G401.6 (cell line): ENCODE results near the gene CCDC85C.

Experiments
- FAIRE-seq: peaks from 2 replicates; lab custom pipeline; 2012; peaks lifted over from hg19 to GRCh38; lab: Jason Lieb, UNC

The CCDC85C gene

DNA sequence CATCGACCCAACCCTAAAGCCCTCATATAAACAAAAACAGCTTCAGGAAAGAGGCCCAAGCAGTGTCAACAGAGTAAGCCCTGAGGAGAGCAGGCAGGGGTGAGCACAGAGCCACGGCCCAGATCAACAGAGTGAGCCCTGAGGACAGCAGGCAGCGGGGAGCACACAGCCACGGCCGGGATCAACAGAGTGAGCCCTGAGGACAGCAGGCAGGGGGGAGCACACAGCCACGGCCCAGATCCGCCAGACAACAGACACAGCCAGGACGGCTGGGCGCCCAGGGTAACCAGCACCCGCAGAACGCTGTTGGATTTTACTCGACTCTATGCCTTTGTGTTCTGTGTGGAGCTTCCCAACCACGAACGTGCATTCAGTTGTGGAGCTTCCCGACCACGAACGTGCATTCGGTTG, 15.0 kb downstream of the CCDC85C start:
- no peak for FAIRE-seq

DNA sequence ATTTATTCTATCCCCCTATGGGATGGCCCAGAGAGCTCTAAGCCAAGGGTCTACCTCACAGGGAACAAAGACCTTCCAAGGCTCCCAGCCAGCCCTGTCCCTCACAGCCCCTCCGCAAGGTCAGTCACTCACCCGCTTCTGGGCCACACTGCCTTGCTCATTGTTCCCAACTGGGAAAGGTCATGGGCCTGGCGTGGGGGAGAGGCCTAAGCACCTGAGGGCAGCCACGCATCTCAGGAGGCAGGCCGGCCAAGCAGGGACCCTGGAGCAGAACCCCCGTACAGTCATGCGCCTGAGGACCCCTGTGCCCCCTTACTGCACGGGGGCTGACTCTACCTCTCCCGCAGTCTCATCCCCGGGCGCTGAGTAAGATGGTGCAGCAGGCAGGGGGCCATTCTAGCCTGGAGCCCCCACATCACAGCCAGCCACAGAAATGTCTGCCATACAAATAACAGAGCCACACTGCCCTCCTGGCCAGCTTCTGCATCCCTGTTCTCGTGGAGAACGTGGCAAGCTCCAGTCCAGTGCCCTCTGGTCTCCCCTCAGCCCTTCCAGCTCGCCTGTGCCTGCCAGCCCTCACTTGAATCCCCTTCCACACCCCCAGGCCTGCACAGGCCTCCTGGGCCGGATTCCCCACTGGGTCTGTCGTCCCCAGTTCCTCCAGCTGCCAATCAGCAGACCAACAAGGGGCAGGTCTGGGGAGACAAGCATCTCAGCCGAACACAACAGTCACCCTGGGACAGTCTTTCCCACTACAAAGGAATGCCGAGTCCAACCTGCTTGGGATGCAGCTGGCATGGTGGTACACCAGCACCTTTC, 16.3 kb downstream of the CCDC85C start:
- FAIRE-seq = no peak

DNA sequence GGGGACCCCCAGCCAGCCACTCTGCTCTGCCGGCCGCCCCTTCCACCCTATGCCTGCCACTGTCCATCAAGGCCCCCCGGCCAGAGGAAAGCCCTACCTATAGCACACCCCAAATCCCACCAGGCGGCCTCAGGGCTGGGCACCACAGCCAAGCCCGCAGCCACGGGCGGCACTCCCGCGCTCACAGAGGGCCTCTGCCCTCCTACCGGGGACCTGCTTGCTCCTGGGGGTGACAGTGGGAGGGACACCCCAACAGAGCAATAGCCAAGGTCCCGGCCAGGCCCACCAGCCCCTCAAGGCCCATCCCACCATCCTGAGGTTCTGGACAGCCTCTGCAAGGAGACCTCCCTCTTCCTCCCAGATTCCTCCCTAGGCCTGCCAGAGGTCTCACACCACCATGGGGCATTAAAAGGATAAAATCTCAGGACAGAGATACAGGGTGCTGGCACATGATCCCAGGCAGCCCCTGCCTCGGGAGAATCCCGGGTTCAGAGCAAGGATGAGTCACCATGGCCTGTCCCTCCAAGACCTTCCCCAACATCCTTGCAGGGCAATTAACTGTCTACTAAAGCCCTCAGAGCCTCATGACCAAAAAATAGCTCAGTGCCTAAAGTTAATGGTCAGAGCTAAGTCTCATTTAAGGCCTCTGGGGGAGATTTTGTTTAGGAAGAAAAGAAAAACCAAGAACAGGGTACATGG, 17.1 kb downstream of the CCDC85C start:
- FAIRE-seq = no peak

DNA sequence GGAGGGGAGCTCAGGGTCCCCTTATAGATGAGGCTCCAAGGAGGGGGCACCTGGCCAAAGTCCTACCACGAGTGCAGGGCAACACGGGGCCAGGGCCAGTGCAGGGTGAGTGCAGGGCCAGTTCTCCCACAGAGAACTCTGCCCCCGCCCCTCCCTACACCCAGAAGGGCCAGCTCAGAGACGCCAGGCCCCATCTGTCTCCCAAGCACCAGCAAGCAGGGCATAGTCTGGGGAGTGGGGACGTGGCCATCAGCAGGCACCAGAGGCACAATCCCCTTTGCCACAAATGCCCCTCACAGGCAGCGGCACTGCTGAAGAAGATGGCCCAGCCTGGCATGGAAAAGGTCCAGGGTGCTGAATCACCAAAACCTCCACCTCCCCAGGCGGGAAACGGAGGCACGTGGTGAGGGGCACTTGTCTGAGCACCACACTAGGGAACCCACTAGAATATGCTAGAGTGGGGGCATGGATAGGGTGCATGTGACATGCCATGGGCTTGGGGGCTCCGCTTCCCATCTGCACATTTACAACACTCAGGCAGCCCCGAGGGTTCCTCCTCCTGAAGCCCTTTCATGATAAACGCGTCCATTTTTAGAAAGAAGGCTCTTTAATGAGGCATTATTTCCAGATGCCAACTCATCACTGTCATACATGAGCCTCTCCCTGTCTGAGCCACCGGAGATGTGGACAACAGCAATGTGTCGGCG, 17.8 kb downstream of the CCDC85C start:
- FAIRE-seq = no peak

DNA sequence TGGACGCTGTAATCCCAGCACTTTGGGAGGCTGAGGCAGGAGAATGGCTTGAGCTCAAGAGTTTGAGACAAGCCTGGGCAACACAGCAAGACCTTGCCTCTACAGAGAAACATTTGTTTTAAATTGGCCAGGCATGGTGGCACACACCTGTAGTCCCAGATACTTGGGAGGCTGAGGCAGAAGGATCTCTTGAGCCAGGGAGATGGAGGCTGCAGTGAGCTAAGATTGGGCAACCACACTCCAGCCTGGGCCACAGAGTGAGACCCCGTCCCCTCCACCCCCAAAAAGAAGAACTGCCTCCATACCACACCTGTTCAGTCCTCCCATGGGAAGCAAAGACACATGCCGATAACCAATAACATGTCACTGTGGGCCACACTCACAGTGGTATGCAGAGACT, 19.2 kb downstream of the CCDC85C start:
- FAIRE-seq = no peak

DNA sequence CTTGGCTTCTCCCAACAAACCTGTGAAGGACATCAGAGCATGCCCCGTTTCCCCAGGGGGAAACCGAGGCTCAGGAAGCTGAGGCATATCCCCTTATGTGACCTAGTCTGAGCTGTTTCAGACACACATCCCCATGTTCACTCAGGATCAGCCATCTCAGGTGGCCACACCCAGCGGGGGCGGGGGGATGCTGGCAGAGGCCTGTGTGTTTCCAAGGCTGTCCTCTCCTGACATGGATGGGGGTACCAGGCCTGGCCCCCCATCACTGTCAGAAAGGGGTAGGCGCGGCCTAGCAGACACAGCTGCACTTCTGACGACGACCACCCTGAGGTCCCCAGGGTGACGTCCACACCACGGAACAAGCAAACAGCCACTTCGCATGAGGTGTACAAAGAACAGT, 22.1 kb downstream of the CCDC85C start:
- no peak for FAIRE-seq

DNA sequence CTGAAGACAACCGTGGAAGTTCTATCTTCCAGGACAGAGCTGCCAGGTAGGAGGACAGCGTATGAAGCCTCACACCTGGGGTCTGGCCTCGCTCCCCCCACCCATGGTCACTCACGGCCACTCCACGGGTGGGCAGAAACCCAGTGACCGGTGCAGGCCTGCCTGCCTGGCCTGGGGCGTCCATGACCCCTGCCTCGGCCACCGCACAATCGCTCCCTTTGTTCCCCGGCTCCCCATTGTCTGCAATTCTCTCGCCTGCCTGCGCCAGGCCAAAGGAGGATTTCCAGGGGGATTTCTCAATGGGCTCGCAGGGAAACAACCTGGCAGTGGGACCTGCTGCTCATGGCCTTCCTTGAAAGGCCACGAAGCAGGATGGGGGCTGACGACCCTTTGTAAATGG, 22.6 kb downstream of the CCDC85C start:
- no peak for FAIRE-seq

DNA sequence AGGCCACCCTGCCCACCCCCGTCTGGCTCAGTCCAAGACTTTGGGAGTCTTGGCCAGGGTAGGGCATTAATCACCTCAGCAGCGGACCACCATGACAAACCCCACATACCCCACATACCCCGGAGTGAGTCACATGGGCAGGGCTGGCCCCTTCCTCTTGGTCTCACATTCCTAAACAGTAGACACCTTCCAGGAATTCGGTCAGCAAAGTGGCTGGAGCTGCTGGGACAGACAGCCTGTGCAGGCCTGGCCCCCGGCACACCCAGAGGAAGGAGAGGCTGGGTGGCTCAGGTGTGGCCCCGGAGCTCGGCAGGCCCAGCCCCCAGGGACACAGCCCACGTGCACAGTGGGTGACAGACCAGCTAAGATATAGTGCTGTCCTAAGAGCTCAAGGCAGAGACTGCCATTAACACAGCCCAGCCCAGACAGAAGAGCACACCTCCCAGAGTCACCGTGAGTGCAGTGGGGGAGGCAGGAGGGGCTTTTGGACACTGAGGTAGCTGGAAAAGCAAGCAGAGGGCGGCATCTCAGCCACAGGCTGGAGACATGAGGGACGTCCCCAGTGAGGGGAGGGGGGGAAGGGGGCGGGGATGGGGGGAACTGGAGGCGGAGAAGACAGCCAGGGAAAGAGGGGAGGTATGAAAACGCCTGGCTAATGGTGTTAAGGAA, 24.0 kb downstream of the CCDC85C start:
- no peak for FAIRE-seq

DNA sequence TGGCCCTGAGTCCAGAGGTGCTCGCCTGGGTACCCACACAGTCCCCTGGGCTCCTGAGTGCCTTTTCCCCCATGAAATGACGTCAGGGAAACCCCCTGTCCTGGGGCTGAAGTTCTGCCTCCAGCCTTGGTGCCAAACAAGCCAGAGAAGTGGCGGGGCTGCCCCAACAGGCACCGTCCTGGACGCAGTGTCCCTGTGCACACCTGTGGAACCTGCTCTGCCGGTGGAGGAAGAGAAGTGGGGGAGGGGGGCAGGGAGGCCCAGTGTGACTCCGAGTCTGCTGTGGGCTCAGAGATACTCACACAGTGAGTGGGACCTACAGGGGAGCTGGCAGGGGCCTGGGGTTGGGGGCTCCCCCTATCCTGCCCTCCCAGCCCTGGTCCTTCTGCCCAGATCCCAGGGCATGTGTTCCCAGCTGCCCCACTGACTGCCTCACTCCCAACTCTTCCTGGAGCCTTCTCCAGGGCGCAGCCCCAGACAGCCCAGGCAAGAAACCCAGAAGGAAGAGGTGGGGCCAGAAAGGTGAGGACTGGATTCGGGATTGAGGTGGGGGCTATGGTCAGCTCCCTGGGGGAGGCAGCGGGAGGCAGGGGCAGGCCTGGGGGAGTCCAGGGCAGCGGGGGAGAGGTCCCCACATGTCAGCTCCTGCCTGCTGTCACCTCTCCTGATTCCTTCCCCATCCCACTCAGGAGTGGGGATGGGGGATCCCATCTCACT, 24.7 kb downstream of the CCDC85C start:
- no peak for FAIRE-seq

DNA sequence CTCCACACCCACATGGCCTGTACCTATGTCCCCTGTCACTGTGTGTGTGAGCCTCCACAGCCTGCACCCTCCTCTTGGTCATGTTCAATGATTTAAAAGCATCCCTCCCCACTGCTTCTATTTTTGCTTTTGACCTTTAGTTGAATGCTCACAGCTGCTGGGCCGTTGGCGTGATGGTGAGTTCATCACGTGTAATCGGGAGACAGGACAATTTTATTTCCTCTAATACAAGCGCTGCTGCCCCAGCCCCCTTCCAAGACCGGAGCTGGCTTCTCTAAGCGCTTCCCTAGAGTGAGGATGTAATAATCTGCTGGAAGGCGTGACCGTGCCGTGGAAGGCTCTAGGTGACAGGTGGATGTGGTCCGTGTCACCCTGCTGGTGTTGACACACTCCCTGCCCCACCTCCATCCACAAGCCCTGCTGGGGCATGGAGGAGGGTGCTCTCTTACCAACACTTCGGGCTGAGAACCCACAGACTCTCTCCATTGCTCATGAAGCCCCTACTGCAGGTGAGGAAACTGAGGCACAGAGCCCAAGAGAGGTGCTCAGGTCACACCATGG, 25.4 kb downstream of the CCDC85C start:
- no peak for FAIRE-seq

DNA sequence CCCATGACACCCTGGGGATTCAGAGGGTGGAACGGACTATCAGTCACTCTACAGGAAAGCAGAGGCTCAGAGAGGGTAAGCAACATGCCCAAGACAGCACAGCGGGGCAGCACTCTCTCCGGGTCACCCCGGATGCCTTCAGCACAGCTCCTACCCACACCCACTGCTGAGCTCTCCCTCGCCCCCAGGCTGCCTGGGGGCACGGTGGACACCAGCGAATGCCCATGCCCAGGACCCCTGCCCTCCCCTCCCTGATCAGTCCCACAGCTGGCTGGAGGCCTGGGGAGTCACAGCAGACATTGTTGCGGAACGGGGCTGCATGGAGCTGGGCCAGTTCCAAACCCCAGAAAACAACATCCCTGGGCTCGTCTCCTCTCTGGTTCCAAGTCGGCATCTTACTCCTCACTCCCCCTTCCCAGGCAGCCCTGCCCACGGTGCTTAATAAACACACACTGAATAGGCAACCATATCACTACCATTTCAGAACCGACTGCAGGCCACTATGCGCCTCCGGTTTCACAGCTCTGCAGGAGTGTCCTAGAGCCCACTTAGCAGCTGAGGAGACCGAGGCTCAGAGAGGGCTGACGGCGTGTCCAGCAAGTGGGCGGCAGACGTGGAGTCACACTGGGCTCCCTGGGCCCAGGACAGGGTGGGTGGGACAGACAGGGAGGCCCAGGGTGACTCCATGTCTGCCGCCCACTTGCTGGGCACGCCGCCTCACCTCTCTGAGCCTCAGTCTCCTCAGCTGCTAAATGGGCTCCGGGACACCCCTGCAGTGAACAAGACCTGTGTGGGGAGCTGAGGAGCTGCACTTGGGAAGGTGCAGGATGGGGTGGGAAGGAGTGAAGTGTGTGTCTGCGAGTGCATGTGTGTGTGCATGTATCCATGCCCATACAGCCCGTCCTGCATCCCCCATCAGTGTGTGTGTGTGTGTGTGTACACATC, 27.0 kb downstream of the CCDC85C start:
- FAIRE-seq = no peak

DNA sequence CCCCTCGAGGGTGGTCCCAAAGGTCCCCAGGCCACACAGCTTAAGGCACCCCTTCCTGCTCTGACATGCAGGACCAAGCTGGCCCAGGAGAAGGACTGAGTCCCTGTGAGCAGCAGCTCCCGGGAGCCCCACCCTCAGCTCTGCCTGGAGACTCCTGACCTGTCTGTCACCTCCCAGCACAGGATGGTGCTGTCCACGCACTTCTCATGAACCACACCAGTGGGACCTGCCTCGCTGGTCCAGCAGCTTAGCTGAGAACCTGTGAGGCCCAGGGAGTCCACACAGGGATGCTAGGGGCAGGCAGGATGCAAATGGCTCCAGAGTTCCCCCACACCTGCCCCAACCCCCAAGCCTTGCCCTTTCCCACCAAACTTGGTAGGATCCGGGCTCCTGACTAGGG, 27.7 kb downstream of the CCDC85C start:
- FAIRE-seq = no peak

DNA sequence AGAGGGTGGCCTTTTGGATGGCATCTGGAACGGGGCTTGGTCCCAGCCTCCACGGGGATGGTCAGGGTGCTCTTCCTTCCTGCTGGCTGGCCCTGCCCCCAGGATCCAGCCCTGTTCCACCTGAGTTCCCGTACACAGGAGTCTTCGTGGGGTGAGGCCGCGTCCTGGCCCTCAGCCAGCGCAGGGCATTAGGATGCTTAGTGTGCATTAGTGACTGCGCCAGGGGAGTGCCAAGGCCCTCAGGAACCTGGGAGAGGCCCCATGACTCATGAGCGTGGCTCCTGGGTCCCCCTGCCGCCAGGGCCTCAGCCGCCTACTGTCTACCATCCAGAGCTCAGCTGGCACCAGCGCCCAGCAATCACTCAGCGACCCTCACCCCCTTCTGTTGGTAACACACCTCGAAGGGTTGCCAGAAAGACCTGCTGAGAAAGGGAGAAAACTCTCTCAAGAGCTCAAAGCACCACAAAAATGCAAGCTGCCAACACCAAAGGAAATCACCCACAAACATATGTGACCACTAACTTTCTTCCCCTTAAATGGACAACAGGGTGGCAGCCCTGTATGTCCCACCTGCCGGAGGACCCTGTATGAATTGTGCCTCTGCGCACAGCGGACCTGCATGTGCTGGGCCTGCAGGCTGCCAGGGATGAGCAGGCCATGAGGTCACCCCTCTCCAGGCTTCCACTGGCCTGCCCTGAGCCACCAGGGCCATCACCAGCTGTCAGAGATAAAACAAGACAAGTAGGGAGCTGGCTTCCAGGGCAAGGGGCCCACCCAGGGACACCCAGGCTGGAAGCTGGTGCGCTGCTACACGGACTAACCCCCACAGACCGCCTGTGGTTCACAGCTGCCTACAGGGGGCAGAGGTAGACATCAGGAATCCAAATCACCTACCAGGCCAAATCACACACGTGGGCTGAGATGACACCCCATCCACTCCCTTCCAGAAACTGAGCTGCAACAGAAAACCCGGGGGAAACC, 28.7 kb downstream of the CCDC85C start:
- FAIRE-seq = no peak

DNA sequence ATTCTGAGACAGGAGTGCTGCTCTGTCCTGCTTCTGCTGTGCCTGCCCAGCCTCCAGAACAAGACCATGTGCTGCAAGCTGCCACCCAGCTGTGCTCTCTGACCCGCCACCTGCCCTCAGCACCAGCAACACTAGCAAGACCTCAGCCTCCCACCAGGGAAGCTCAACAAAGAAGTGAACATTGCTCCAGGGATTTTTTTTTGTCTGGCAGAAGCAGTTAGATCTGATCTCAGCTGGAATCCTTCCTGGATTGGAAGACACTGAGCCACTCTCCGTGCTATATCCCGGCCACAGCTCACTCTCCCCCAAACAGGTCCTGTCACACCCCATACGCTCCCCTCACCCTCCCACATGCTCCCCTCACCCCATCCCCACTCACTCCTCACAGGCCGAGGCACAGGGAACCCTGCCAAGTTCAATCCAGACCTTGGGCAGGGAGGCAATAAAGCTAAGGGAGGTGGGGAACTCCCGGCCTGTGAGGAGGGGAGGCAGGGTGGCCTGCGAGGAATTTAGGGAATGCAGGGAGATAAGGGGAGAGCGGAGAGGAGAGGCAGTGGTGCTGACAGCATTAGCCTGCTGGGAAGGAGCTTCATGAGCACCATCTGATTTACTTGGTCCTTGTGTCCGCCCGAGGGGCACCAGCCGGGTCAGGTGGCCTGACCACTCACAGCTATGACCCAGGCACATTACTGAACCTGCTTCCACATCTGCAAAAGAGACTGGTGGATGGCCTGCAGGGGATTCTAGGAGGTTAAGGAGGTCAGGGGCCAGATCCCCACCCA, 29.7 kb downstream of the CCDC85C start:
- peak; percentile 61 for FAIRE-seq

DNA sequence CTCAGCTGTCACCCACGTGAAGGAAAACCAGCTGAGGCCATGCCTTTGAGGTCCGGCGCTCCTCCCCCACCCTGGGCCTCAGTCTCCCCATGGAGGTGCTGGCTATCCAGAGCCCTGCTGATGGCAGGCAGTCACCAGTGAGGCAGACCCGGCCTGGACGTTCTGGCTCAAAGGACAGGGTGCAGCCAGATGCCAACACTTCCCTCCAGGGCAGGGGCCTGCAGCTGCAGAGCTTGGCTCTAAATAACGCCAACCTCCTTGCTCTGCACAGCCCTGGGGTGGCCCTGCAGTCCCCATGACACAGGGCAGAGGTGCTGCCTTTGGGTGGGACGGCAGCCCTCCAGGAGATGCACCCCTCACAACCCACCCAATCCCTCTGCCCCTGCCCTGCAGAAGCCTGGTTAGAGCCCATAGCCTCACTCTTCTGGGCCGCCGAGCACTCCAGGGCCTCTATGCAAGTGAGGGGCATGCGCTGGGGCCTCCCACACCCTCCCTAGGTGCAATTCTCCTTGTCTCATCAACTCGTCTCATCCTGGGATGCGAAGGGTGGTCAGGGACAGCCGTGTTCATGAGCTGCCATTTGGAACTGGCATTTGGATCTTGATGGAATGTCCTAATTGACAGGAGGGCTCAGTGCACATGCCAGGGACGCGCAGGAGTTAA, 30.4 kb downstream of the CCDC85C start:
- no peak for FAIRE-seq

DNA sequence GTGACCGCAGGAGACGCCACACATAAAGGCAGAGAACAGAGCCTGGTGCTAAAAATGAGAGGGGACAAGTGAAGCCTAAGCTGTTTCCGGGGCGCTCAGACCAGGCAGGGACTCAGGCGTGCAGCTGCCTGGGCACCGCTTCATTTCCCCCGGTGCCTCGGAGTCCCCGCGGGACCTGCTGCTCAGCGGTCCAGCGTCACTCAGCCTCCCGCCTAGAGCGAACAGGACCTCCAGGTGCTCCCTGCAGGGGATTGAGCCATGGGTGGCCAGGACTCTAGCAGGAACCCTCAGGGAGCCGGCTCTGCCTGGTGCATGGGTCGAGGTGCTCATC, 31.0 kb downstream of the CCDC85C start:
- no peak for FAIRE-seq

DNA sequence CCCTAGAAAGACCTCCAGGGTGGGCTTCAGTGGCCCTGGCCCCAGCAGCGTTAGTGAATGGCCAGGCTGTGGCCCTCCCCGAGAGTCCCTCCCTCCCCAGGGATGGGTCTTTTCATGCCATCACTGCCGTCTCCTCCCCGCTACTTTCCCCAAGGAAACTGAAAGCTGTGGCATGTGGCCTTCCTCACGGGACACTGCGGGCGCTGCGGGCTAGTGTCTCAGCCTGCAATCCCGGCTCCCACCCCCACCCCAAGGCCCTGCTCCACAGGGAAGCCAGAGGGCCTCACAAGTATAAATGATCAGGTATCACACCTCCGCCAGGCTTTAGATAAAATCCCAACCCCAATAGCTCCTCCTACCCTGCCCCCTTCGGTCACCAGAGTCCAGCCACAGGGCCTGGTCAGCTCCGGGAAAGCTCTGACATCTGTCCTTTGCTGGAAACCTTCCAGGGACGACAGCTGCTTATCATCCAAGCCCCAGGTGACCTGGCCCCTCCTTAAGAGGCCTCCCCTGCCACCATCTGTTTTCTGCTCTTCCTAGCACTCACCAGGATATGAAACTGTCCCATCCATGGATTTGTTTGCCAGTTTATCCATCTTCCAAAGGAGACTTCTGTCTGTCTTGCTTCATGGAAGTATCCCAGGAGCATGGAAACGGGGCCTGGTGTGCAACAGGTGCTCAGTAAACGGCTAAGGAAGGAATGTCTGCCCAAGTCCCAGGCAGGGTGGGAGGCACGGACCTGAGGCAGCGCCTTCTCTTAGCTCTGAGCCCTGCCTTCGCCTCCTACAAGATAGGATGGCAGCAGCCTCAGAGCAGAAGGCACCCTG, 31.6 kb downstream of the CCDC85C start:
- no peak for FAIRE-seq
